HepG2 (cell line): Measurements from ENCODE around the gene CDHR4. TPM values are rescaled to one million over a fixed set of nuclear protein-coding genes. Genes with fewer than 3 reads are reported as not detected.
A peak's percentile ranks its signal among the peaks of the same experiment; 100 is the strongest.

Experiments used
- DNMT3B ChIP-seq: conservative IDR thresholded peaks from 2 replicates; pipeline ENCODE4 v1.6.1; 2016; ENCODE audit warnings: missing biosample characterization, control low read depth
- FOXO1 ChIP-seq: sonication (generic); formaldehyde crosslinking; IDR thresholded peaks from 2 replicates; pipeline ENCODE4 v1.4.0; 2020; ENCODE audit warnings: missing genetic modification reagents
- FOXP1 ChIP-seq, 2 experiments: fragments of 450-650 bp in 1 of 2; IDR thresholded peaks; 2 replicates each; pipeline ENCODE4 v1.6.1; 2017 to 2018; ENCODE audit warnings: antibody characterized with exemption in 1 of 2
- HNF4G ChIP-seq, 2 experiments: sonication (generic) in 1 of 2; formaldehyde crosslinking in 1 of 2; IDR thresholded peaks; 2 replicates each; pipeline versions ENCODE4 v1.4.0 to v1.6.1; 2011 to 2020; ENCODE audit warnings: borderline replicate concordance in 2 of 2, low read depth in 2 of 2, mild to moderate bottlenecking in 2 of 2, low read length in 1 of 2, missing genetic modification reagents in 1 of 2, moderate library complexity in 1 of 2
- KLF9 ChIP-seq: IDR thresholded peaks from 2 replicates; pipeline ENCODE4 v1.6.1; 2016; ENCODE audit warnings: low read depth
- MATR3 ChIP-seq: sonication (generic); formaldehyde crosslinking; IDR thresholded peaks from 2 replicates; pipeline ENCODE4 v1.4.0; 2020; ENCODE audit warnings: missing genetic modification reagents
- ZMAT3 ChIP-seq: sonication (generic); formaldehyde crosslinking; conservative IDR thresholded peaks from 2 replicates; pipeline ENCODE4 v1.7.0; 2021; ENCODE audit warnings: missing genetic modification reagents
- ZNF20 ChIP-seq: sonication (generic); formaldehyde crosslinking; IDR thresholded peaks from 2 replicates; pipeline ENCODE4 v1.4.0; 2020; ENCODE audit warnings: mild to moderate bottlenecking, moderate library complexity, missing genetic modification reagents
- ZNF432 ChIP-seq: sonication (generic); formaldehyde crosslinking; IDR thresholded peaks from 2 replicates; pipeline ENCODE4 v1.5.0; 2020; ENCODE audit warnings: missing genetic modification reagents, mild to moderate bottlenecking, borderline replicate concordance
- ZNF589 ChIP-seq: sonication (generic); formaldehyde crosslinking; conservative IDR thresholded peaks from 2 replicates; pipeline ENCODE4 v1.8.0; 2022; ENCODE audit warnings: mild to moderate bottlenecking, moderate library complexity, missing genetic modification reagents
- ZNF629 ChIP-seq: sonication (generic); formaldehyde crosslinking; conservative IDR thresholded peaks from 2 replicates; pipeline ENCODE4 v1.5.0; 2020; ENCODE audit warnings: missing genetic modification reagents
- polyA plus RNA-seq, 8 experiments: library from polyadenylated mRNA; depleted of rRNA in 3 of 8; stranded (reverse) in 7 of 8; unstranded in 1 of 8; fragments of >200 nt; fragmentation: Illumina TruSeq in 4 of 8; extraction: Trizol in 4 of 8; gene quantifications; 2 replicates each; pipeline versions ENCODE4 v1.2.1 to v1.2.3, GENCODE V29; 2011 to 2016; ENCODE audit warnings: low read depth in 4 of 8, missing spikeins in 1 of 8, mixed read lengths in 1 of 8; ENCODE audit not compliant: insufficient read depth in 1 of 8
- total RNA-seq, 5 experiments: library from RNA; depleted of rRNA; stranded (reverse); fragments of >200 nt; fragmentation: Illumina TruSeq; extraction: Trizol; gene quantifications; 2 replicates each; pipeline ENCODE4 v1.2.3, GENCODE V29; 2016; ENCODE audit warnings: low read depth in 1 of 5
- TF ChIP-seq, protein P1 (sequence below): sonication (generic); IDR thresholded peaks from 2 replicates; pipeline ENCODE4 v1.6.1; 2016; ENCODE audit warnings: low read depth, borderline replicate concordance
- TF ChIP-seq, protein P2 (sequence below): sonication (generic); formaldehyde crosslinking; IDR thresholded peaks from 2 replicates; pipeline ENCODE4 v1.5.1; 2020; ENCODE audit warnings: missing genetic modification reagents, mild to moderate bottlenecking, borderline replicate concordance
- TF ChIP-seq, protein P3 (sequence below): sonication (generic); formaldehyde crosslinking; IDR thresholded peaks from 2 replicates; pipeline ENCODE4 v1.5.0; 2020; ENCODE audit warnings: missing genetic modification reagents
- TF ChIP-seq, protein P4 (sequence below): sonication (generic); formaldehyde crosslinking; conservative IDR thresholded peaks from 2 replicates; pipeline ENCODE4 v1.5.0; 2020; ENCODE audit warnings: missing genetic modification reagents
- TF ChIP-seq, protein P5 (sequence below): fragments of 450-650 bp; IDR thresholded peaks from 2 replicates; pipeline ENCODE4 v1.6.1; 2017

The CDHR4 gene
- total and polyA plus RNA-seq, 2 of the 13 experiments (the other 11 are each of a cell fraction or from before 2014, with no cell fraction given) = 0.21 TPM; not detected in 1

DNA sequence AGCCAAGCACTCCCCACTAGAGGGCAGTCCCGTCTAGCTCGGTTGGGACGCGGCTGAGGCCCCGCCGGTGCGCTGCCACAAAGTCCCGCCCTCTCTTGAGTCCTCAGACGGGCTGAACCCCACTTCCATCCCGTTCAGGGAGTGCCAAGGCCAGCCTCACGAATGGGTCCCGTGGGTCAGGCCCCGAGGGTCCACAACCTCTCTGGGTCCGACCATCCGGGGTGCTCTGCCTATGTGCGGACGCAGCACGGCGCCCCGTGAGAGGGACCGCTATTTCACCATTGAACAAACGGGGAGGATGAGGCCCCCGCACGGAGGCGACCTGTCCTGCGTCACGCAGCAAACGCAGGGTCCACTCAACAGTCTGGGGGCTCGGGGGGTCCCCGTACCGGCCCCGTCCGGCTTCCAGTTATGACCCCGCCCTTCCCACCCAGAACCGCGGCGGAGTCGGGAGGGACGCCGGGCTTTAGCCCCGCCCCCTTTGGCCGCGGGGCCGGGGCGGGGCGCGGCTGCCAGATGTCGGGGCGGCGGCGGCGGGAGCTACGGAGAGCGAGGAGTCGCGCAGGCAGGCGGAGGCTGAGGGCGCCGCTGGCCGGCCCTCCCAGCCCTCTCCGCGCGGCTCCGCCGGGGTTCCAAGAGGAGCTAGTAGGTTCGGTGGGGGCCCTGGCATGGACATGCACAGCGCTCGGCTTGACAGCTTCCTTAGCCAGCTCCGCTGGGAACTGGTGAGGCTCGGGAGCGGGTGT, 3.2 kb upstream of the CDHR4 start, which contains the start of gene INKA1 (continued):
- no peak for TF ChIP-seq ZNF629 (CRISPR knock-in tag)
- TF ChIP-seq KLF9 (CRISPR knock-in tag) = no peak
- no peak for TF ChIP-seq MATR3 (CRISPR knock-in tag)
- TF ChIP-seq ZMAT3 (CRISPR knock-in tag) = no peak
- TF ChIP-seq FOXP1 (IDR thresholded peaks at IDR 0.05) = no peak
- TF ChIP-seq FOXP1 (CRISPR knock-in tag; IDR thresholded peaks at IDR 0.05) = no peak
- TF ChIP-seq ZNF432 (CRISPR knock-in tag) = no peak
- TF ChIP-seq, protein P1, sequence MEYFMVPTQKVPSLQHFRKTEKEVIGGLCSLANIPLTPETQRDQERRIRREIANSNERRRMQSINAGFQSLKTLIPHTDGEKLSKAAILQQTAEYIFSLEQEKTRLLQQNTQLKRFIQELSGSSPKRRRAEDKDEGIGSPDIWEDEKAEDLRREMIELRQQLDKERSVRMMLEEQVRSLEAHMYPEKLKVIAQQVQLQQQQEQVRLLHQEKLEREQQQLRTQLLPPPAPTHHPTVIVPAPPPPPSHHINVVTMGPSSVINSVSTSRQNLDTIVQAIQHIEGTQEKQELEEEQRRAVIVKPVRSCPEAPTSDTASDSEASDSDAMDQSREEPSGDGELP = peak; percentile 54; the same call in 1 of the 2 replicates
- 0 out of 2 replicates have a peak, but pooled peaks have one; percentile 6 for TF ChIP-seq FOXO1
- TF ChIP-seq, protein P2, sequence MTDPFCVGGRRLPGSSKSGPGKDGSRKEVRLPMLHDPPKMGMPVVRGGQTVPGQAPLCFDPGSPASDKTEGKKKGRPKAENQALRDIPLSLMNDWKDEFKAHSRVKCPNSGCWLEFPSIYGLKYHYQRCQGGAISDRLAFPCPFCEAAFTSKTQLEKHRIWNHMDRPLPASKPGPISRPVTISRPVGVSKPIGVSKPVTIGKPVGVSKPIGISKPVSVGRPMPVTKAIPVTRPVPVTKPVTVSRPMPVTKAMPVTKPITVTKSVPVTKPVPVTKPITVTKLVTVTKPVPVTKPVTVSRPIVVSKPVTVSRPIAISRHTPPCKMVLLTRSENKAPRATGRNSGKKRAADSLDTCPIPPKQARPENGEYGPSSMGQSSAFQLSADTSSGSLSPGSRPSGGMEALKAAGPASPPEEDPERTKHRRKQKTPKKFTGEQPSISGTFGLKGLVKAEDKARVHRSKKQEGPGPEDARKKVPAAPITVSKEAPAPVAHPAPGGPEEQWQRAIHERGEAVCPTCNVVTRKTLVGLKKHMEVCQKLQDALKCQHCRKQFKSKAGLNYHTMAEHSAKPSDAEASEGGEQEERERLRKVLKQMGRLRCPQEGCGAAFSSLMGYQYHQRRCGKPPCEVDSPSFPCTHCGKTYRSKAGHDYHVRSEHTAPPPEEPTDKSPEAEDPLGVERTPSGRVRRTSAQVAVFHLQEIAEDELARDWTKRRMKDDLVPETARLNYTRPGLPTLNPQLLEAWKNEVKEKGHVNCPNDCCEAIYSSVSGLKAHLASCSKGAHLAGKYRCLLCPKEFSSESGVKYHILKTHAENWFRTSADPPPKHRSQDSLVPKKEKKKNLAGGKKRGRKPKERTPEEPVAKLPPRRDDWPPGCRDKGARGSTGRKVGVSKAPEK (CRISPR knock-in tag) = no peak
- TF ChIP-seq, protein P3, sequence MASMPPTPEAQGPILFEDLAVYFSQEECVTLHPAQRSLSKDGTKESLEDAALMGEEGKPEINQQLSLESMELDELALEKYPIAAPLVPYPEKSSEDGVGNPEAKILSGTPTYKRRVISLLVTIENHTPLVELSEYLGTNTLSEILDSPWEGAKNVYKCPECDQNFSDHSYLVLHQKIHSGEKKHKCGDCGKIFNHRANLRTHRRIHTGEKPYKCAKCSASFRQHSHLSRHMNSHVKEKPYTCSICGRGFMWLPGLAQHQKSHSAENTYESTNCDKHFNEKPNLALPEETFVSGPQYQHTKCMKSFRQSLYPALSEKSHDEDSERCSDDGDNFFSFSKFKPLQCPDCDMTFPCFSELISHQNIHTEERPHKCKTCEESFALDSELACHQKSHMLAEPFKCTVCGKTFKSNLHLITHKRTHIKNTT (CRISPR knock-in tag) = no peak
- TF ChIP-seq, protein P4, sequence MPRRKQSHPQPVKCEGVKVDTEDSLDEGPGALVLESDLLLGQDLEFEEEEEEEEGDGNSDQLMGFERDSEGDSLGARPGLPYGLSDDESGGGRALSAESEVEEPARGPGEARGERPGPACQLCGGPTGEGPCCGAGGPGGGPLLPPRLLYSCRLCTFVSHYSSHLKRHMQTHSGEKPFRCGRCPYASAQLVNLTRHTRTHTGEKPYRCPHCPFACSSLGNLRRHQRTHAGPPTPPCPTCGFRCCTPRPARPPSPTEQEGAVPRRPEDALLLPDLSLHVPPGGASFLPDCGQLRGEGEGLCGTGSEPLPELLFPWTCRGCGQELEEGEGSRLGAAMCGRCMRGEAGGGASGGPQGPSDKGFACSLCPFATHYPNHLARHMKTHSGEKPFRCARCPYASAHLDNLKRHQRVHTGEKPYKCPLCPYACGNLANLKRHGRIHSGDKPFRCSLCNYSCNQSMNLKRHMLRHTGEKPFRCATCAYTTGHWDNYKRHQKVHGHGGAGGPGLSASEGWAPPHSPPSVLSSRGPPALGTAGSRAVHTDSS (CRISPR knock-in tag) = no peak
- no peak for TF ChIP-seq DNMT3B (CRISPR knock-in tag)
- TF ChIP-seq, protein P5, sequence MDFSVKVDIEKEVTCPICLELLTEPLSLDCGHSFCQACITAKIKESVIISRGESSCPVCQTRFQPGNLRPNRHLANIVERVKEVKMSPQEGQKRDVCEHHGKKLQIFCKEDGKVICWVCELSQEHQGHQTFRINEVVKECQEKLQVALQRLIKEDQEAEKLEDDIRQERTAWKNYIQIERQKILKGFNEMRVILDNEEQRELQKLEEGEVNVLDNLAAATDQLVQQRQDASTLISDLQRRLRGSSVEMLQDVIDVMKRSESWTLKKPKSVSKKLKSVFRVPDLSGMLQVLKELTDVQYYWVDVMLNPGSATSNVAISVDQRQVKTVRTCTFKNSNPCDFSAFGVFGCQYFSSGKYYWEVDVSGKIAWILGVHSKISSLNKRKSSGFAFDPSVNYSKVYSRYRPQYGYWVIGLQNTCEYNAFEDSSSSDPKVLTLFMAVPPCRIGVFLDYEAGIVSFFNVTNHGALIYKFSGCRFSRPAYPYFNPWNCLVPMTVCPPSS = no peak
- no peak for TF ChIP-seq ZNF589 (CRISPR knock-in tag)
- TF ChIP-seq HNF4G (IDR thresholded peaks at IDR 0.05; ENCODE audit: borderline replicate concordance, low read depth, low read length) = no peak
- TF ChIP-seq HNF4G (CRISPR knock-in tag; IDR thresholded peaks at IDR 0.05; ENCODE audit: borderline replicate concordance, low read depth) = peak; percentile 63; the same call in 1 of the 2 replicates
- no peak for TF ChIP-seq ZNF20 (CRISPR knock-in tag)
